GM18499 (cell line): ENCODE data around the gene SSX1.
"Not testable (repeated sequence)": the region's sequence is repeated elsewhere in the genome, so short reads cannot be mapped to it uniquely, and the experiment has no call there.

Experiments
- ATAC-seq: cut with Tn5 transposase; IDR thresholded peaks from one replicate; pipeline ENCODE4 v1.9.1; 2021; ENCODE audit warnings: moderate number of reproducible peaks; ENCODE audit not compliant: insufficient read depth, unreplicated experiment

SSX1 gene, protein sequence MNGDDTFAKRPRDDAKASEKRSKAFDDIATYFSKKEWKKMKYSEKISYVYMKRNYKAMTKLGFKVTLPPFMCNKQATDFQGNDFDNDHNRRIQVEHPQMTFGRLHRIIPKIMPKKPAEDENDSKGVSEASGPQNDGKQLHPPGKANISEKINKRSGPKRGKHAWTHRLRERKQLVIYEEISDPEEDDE

GRCh38 chrX:48255062-48255796, at the start of gene SSX1:
Gene SSX1 (plus strand): TSS chrX:48255392. CDS start chrX:48257242, 1,850 bp downstream.
- not testable (repeated sequence) for ATAC-seq

GRCh38 chrX:48214341-48214740, 40.9 kb upstream of the SSX1 start:
- not testable (repeated sequence) for ATAC-seq

GRCh38 chrX:48224196-48224595, 31.0 kb upstream of the SSX1 start:
- ATAC-seq = not testable (repeated sequence)

DNA sequence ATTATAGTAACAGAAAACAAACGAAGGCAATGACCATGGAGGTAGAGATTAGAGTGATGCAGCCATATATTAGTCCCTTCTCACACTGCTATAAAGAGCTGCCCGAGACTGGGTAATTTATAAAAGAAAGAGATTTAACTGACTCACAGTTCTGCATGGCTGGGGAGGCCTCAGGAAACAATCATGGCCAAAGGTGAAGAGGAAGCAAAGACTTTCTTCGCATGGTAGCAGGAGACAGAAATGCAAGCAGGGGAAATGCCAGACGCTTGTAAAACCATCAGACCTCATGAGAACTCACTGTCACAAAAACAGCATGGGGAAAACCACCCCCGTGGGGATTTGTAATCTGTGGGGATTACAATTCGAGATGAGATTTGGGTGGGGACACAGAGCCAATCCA, 2.2 kb upstream of the SSX1 start:
- not testable (repeated sequence) for ATAC-seq

DNA sequence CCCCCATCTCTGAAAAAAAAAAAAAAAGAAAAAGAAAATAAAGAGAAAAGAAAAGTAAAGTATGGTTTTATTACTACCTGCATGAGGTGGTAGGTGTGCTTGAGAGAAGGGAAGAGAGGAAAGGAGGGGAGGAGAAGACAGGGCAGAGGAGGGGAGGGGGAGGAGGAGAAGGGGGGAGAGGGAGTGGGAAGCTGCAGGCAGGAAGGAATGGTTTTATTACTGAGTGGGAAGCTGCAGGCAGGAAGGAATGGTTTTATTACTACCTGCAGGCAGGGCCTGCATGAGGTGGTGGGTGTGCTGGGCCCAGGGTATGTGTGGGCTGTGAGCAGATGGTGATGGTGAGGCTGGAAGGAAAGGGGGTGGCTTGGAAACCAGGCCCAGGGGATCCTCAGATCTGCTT, 19.2 kb downstream of the SSX1 start:
- ATAC-seq = not testable (repeated sequence)

GRCh38 chrX:48278958-48279357, 23.8 kb downstream of the SSX1 start:
- ATAC-seq = no peak

GRCh38 chrX:48280729-48281128, 25.5 kb downstream of the SSX1 start:
- ATAC-seq = not testable (repeated sequence)

DNA sequence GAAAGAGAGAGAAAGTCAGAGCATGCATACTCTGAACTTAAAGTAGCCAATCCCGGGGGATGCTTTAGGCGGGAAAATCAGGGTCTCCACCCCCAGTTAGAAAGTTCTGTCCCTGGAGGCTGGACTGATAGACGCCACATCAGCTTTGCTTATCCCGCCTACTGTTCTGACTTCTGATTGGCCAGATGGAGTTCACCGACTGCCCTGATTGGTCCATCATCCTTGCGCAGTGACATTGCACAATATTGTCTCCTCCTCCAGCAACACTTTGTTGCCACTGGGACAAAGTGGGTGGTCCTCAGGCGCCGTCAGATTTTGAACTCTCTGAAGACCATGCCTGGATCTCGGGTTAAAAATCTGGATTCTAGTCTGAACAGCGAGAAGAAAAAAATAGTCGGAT, 51.0 kb downstream of the SSX1 start:
- ATAC-seq = no peak

DNA sequence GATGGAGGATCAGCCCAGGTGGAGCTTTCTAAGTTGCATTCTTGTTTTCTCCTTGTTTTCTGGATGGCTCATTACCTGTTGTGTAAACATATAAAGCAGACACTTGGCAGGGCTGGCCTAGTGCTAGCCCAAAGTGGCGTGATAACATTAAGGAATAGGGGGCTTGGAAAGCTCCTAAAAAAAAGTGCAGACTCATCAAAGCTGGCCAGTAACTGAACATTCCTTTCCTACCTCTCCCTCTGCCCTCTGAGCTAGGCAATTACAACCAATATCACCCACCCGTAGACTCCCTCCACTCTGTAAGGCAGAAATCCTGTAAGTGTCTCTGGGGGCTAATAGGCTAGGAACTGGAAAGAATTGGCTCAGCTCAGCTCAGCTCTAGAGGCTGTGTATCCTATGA, 58.8 kb downstream of the SSX1 start:
- not testable (repeated sequence) for ATAC-seq
